NB4 (cell line): ENCODE results near the gene OR52A1.

Experiments used
- DNase-seq: peaks from one replicate; pipeline ENCODE4 v3.0.0; 2010; ENCODE audit warnings: low read depth
- H3K4me3 ChIP-seq: one replicate; pipeline ENCODE4 v1.5.1; 2011; ENCODE audit warnings: mild to moderate bottlenecking, low read depth, low read length, moderate library complexity
- MAX ChIP-seq: IDR thresholded peaks from 2 replicates; pipeline ENCODE4 v1.6.1; 2011; ENCODE audit warnings: low read depth, low read length
- MYC ChIP-seq: IDR thresholded peaks from 2 replicates; pipeline ENCODE4 v1.6.1; 2011; ENCODE audit warnings: low read depth, low read length
- POLR2A ChIP-seq: IDR thresholded peaks from 2 replicates; pipeline ENCODE4 v1.6.1; 2011; ENCODE audit warnings: mild to moderate bottlenecking; ENCODE audit not compliant: insufficient read length; ENCODE audit errors: extremely low read depth
- TF ChIP-seq, protein P1 (sequence below): IDR thresholded peaks from one replicate; pipeline ENCODE4 v1.5.1; 2012; ENCODE audit warnings: low read depth, low read length

Gene OR52A1

GRCh38 chr11:5136261-5136660 lies 18.3 kb downstream of the OR52A1 start:
- no peak overlapping the region for H3K4me3 ChIP-seq
- DNase-seq = no peak
- no peak for TF ChIP-seq MYC
- TF ChIP-seq POLR2A = no peak
- no peak for TF ChIP-seq MAX
- TF ChIP-seq, protein P1, sequence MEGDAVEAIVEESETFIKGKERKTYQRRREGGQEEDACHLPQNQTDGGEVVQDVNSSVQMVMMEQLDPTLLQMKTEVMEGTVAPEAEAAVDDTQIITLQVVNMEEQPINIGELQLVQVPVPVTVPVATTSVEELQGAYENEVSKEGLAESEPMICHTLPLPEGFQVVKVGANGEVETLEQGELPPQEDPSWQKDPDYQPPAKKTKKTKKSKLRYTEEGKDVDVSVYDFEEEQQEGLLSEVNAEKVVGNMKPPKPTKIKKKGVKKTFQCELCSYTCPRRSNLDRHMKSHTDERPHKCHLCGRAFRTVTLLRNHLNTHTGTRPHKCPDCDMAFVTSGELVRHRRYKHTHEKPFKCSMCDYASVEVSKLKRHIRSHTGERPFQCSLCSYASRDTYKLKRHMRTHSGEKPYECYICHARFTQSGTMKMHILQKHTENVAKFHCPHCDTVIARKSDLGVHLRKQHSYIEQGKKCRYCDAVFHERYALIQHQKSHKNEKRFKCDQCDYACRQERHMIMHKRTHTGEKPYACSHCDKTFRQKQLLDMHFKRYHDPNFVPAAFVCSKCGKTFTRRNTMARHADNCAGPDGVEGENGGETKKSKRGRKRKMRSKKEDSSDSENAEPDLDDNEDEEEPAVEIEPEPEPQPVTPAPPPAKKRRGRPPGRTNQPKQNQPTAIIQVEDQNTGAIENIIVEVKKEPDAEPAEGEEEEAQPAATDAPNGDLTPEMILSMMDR = no peak

DNA sequence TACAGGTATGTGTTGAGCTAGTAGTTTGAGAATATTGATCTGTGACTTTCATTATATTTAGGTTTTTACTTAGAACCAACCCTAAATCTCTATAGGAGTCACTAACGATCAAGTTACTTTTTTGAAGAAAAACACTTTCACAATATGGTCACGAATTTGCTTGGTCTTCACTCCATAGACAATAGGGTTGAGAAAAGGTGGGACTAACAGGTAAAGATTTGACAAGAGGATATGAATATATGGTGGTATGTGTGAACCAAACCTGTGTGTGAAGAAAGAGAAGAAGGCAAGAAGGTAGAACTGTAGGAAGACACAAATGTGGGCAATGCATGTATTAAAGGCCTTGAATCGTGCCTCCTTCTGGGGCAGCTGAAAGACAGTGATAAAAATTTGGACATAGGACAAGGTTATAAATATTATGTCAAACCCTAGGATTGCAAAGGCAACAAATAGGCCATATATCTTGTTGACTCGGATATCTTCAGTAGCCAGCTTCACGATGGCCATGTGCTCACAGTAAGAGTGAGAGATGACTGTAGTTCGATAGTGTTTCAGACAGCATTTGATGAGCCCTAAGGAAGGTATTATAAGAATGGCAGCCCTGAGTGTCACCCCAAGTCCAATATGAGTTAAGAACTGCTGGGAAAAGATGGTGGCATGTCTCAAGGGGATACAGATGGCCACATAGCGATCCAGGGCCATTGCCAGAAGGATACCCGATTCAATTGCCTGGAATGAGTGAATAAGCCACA lies 22.8 kb downstream of the OR52A1 start:
- DNase-seq = no peak
- H3K4me3 ChIP-seq = no peak overlapping the region
- TF ChIP-seq MYC (no peak), POLR2A (no peak), MAX (no peak)
- TF ChIP-seq, protein P1 = no peak

DNA sequence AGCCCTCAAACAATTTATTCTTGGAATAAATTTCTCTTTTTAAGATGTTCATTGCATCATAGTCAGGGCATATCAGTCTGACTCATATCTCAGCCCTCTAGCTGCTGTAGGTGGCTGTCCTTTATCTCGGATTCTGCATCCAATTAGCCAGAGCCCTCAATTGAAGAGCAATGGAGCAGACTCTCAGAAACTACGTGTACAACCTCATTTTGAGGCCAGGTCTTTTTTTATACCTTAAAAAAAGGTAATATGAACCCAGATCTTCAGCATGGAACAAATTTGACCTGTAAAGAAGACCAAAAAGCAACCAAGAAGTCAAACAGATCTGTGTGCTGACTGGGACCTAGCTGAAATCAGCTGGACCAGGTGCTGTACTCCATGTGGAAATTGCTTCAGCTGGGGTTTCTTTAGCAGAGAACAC lies 25.1 kb downstream of the OR52A1 start:
- TF ChIP-seq MYC (no peak), POLR2A (no peak), MAX (no peak)
- TF ChIP-seq, protein P1 = no peak
- no peak for DNase-seq
- no peak overlapping the region for H3K4me3 ChIP-seq

DNA sequence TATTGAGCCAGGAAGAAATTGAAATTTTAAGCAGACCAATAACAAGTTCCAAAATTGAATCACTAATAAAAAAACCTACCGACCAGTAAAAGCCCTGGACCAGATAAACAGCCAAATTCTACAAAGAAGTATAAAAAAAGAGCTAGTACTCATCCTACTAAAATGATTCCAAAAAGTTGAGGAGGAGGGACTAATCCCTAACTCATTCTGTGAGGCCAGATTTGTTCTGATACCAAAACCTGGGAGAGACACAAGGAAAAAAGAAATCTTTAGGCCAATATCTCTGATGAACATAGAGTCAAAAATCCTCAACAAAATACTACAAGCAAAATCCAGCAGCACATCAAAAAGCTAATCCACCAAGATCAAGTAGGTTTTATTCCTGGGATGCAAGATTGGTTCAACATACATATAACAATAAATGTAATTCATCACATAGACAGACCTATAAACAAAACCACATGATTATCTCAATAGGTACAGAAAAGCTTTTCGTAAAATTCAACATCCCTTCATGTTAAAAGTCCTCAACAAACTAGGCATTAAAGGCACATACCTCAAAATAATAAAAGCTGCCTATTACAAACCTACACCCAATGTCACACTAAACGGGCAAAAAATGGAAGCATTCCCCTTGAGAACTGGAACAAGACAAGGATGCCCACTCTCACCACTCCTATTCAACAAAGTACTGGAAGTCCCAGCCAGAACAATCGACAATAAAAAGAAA lies 29.5 kb downstream of the OR52A1 start:
- TF ChIP-seq, protein P1 = no peak
- TF ChIP-seq MAX (no peak), POLR2A (no peak), MYC (no peak)
- DNase-seq = no peak
- H3K4me3 ChIP-seq = no peak overlapping the region

GRCh38 chr11:5123802-5124521 lies 30.6 kb downstream of the OR52A1 start:
- H3K4me3 ChIP-seq = no peak overlapping the region
- TF ChIP-seq MAX (no peak), MYC (no peak), POLR2A (no peak)
- TF ChIP-seq, protein P1 = peak; percentile 75
- DNase-seq = peak; percentile 75
